Liver (tissue), 3 donors: Measurements from ENCODE around the gene ZMYND12.

ENCODE experiments used
- EGR1 ChIP-seq, 2 donors: IDR thresholded peaks; 2 replicates each; pipeline ENCODE4 v1.6.1; 2016 to 2018; ENCODE audit warnings: antibody characterized with exemption in 2 of 2, low read depth in 2 of 2
- FOXA1 ChIP-seq: IDR thresholded peaks from 2 replicates; pipeline ENCODE4 v1.6.1; 2016; ENCODE audit warnings: antibody characterized with exemption
- GABPA ChIP-seq, 2 donors: IDR thresholded peaks in 1 of 2; conservative IDR thresholded peaks in 1 of 2; 2 replicates each; pipeline ENCODE4 v1.6.1; 2016; ENCODE audit warnings: antibody characterized with exemption in 2 of 2, mild to moderate bottlenecking in 1 of 2, moderate library complexity in 1 of 2
- JUND ChIP-seq, 2 donors: IDR thresholded peaks; 2 replicates each; pipeline ENCODE4 v1.6.1; 2016; ENCODE audit warnings: antibody characterized with exemption in 2 of 2
- RAD21 ChIP-seq, 2 donors: IDR thresholded peaks; 2 replicates each; pipeline ENCODE4 v1.6.1; 2016; ENCODE audit warnings: antibody characterized with exemption in 2 of 2, mild to moderate bottlenecking in 2 of 2
- RXRA ChIP-seq, 2 donors: IDR thresholded peaks; 2 replicates each; pipeline ENCODE4 v1.6.1; 2017 to 2018; ENCODE audit warnings: antibody characterized with exemption in 2 of 2, mild to moderate bottlenecking in 1 of 2
- SP1 ChIP-seq: IDR thresholded peaks from 2 replicates; pipeline ENCODE4 v1.6.1; 2018; ENCODE audit warnings: antibody characterized with exemption, mild to moderate bottlenecking
- TAF1 ChIP-seq: conservative IDR thresholded peaks from 2 replicates; pipeline ENCODE4 v1.6.1; 2016; ENCODE audit warnings: antibody characterized with exemption, mild to moderate bottlenecking
- YY1 ChIP-seq: IDR thresholded peaks from 2 replicates; pipeline ENCODE4 v1.6.1; 2016; ENCODE audit warnings: antibody characterized with exemption, mild to moderate bottlenecking
- TF ChIP-seq, protein P1 (sequence below): fragments of 150-350 bp; IDR thresholded peaks from 2 replicates; pipeline ENCODE4 v1.5.1; 2017; ENCODE audit warnings: improper control_type of control experiment, low read depth, low read length; ENCODE audit not compliant: missing input control
- TF ChIP-seq, protein P2 (sequence below): IDR thresholded peaks from 2 replicates; pipeline ENCODE4 v1.6.1; 2016; ENCODE audit warnings: antibody characterized with exemption
- TF ChIP-seq, protein P3 (sequence below): IDR thresholded peaks from 2 replicates; pipeline ENCODE4 v1.6.1; 2016; ENCODE audit warnings: antibody characterized with exemption
- TF ChIP-seq, protein P4 (sequence below): IDR thresholded peaks from 2 replicates; pipeline ENCODE4 v1.6.1; 2016; ENCODE audit warnings: antibody characterized with exemption, mild to moderate bottlenecking
- donor health status: healthy.
- donor health status: healthy.

DNA sequence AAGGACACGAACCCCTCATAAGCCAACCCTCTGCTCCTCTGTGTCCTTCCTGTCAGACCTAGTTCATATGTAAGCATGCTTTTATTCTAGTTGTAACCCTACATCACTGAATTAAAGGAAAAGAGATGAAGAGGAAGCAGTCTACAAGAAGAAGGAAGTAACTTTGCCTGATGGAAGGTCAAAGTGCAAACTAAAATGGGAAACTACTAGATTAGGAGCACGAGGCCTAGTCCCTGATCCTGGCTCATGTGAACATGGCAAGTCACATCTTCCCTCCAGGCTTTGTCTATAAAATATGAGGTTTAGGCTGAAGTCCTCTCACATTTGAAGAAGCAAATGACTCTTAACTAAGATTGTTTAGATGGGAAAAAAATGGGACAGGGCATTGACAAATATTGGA is 13.2 kb downstream of the ZMYND12 start:
- TF ChIP-seq, protein P1, sequence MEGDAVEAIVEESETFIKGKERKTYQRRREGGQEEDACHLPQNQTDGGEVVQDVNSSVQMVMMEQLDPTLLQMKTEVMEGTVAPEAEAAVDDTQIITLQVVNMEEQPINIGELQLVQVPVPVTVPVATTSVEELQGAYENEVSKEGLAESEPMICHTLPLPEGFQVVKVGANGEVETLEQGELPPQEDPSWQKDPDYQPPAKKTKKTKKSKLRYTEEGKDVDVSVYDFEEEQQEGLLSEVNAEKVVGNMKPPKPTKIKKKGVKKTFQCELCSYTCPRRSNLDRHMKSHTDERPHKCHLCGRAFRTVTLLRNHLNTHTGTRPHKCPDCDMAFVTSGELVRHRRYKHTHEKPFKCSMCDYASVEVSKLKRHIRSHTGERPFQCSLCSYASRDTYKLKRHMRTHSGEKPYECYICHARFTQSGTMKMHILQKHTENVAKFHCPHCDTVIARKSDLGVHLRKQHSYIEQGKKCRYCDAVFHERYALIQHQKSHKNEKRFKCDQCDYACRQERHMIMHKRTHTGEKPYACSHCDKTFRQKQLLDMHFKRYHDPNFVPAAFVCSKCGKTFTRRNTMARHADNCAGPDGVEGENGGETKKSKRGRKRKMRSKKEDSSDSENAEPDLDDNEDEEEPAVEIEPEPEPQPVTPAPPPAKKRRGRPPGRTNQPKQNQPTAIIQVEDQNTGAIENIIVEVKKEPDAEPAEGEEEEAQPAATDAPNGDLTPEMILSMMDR, result no peak
- TF ChIP-seq SP1, result no peak
- TF ChIP-seq YY1, result no peak
- no peak for TF ChIP-seq JUND (IDR thresholded peaks at IDR 0.05)
- TF ChIP-seq, protein P2, sequence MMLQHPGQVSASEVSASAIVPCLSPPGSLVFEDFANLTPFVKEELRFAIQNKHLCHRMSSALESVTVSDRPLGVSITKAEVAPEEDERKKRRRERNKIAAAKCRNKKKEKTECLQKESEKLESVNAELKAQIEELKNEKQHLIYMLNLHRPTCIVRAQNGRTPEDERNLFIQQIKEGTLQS, result no peak
- TF ChIP-seq GABPA (IDR thresholded peaks at IDR 0.05 in 1 of 2, conservative IDR thresholded peaks at IDR 0.05 in 1 of 2), result no peak
- no peak for TF ChIP-seq RXRA (IDR thresholded peaks at IDR 0.05)
- TF ChIP-seq, protein P3, sequence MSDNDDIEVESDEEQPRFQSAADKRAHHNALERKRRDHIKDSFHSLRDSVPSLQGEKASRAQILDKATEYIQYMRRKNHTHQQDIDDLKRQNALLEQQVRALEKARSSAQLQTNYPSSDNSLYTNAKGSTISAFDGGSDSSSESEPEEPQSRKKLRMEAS, result no peak
- TF ChIP-seq FOXA1, result no peak
- TF ChIP-seq, protein P4, sequence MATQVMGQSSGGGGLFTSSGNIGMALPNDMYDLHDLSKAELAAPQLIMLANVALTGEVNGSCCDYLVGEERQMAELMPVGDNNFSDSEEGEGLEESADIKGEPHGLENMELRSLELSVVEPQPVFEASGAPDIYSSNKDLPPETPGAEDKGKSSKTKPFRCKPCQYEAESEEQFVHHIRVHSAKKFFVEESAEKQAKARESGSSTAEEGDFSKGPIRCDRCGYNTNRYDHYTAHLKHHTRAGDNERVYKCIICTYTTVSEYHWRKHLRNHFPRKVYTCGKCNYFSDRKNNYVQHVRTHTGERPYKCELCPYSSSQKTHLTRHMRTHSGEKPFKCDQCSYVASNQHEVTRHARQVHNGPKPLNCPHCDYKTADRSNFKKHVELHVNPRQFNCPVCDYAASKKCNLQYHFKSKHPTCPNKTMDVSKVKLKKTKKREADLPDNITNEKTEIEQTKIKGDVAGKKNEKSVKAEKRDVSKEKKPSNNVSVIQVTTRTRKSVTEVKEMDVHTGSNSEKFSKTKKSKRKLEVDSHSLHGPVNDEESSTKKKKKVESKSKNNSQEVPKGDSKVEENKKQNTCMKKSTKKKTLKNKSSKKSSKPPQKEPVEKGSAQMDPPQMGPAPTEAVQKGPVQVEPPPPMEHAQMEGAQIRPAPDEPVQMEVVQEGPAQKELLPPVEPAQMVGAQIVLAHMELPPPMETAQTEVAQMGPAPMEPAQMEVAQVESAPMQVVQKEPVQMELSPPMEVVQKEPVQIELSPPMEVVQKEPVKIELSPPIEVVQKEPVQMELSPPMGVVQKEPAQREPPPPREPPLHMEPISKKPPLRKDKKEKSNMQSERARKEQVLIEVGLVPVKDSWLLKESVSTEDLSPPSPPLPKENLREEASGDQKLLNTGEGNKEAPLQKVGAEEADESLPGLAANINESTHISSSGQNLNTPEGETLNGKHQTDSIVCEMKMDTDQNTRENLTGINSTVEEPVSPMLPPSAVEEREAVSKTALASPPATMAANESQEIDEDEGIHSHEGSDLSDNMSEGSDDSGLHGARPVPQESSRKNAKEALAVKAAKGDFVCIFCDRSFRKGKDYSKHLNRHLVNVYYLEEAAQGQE, result no peak
- TF ChIP-seq RAD21 (IDR thresholded peaks at IDR 0.05), result no peak
- TF ChIP-seq EGR1 (IDR thresholded peaks at IDR 0.05; ENCODE audit: low read depth in 2 of 2), result no peak
- no peak for TF ChIP-seq TAF1
